KBM-7 (cell line): ENCODE results near the gene PCF11.
"Not testable (repeated sequence)": the region's sequence is repeated elsewhere in the genome, so short reads cannot be mapped to it uniquely, and the experiment has no call there.

Source experiments
- DNase-seq: peaks from one replicate; pipeline ENCODE4 v3.0.0-alpha.2; 2015
- in situ Hi-C: fragments of 300-500 bp; cut with MboI; formaldehyde crosslinking; loops from 2 replicates; pipeline ENCODE4 v1.14.3; 2020; ENCODE audit warnings: low sequenced_read_pairs, low pct_unique_long_range_greater_than_20kb, mixed read lengths

PCF11 gene

GRCh38 chr11:83156996-83157593, at the start of gene PCF11:
Gene PCF11, plus strand, starts transcription at chr11:83157131. Its CDS starts 309 bp downstream, at chr11:83157440.
- DNase-seq = no peak
- in situ Hi-C loops = no loop called here

DNA sequence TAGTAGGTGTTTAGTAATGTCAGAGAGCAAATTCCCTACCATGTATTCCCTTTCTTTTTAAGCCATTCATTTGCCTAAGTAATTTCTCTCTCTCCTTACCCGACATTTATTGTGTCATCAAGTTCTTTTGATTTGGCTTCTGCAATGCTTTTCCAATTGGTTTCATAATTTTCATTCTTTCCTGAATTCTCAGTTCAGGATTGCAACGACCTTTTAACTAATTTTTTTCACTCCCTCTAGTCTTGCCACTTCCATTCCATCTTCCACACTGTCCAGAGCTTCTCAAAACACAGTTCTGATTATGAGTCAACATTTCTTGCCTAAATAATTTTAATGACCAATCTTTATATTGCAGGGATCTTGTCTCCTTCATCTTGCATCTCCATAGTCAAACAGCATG, 44.0 kb upstream of the PCF11 start:
- in situ Hi-C loops = no loop called here
- no peak for DNase-seq

GRCh38 chr11:83115026-83115425, 41.9 kb upstream of the PCF11 start:
- no peak for DNase-seq
- in situ Hi-C loops = no loop called here

DNA sequence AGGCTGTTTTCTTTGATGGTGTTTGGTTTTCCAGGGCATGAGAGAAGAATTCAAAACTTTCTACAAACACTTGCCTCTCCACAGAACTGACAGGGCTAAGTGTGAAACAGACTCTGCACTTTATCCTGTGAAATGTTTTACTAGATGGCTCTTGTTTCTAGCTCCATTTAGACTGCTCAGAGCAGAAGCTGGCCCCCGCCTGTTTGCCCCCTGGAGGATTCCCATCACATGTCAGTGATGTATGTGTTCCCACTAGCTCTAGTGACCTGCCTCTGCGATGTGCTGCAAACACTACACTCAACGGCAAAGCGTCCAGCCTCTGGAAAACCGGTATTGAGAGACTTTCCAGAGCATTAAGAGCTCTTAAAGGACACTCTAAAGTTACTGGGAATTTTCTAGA, 41.4 kb upstream of the PCF11 start:
- in situ Hi-C loops = no loop called here
- no peak for DNase-seq

DNA sequence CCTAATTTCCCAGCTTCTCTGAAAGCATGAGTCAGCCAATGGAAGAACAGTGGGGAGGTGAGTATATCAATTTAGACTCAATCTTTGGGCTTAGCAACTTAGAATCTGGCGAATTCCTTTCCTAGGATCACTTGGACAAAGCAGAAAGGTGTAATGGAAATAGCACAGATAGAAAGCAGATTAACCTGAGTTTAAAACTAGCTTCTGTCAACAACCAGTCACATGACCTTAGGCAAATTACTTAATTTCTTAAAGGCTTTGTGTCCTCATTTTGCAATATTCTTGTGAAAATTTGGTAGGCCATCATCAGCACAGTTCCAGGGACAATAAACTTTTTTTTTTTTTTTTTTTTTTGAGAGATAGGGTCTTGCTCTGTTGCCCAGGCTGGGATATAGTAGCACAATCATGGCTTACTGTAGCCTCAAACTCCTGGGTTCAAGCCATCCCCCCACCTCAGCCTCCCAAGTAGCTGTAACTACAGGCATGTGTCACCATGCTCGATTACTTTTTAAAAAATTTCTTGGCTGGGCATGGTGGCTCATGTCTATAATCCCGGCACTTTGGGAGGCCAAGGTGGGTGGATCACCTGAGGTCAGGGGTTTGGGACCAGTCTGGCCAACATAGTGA, 40.8 kb upstream of the PCF11 start:
- no peak for DNase-seq
- in situ Hi-C loops = no loop called here

GRCh38 chr11:83118814-83119213, 38.1 kb upstream of the PCF11 start:
- no peak for DNase-seq
- in situ Hi-C loops = no loop called here

DNA sequence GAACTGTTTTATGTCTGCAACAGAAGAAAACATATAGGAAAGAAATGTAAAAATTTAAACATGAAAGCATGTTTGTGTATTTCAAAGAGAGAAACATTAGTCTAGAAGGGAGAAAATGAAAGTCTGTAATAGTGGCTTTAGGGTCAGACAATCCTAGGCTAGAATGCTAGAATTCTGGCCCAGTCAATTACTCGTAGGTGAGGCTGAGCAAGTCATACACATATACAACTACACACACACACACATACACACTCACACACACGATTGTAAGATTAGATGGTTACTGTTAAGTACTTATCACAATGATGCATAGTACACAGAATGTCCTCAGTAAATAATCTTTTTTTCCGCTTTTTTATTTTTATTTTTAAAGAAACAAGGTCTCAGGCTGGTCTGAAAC, 37.7 kb upstream of the PCF11 start:
- in situ Hi-C loops = no loop called here
- DNase-seq = no peak

GRCh38 chr11:83120327-83120726, 36.6 kb upstream of the PCF11 start:
- DNase-seq = no peak
- in situ Hi-C loops = no loop called here

DNA sequence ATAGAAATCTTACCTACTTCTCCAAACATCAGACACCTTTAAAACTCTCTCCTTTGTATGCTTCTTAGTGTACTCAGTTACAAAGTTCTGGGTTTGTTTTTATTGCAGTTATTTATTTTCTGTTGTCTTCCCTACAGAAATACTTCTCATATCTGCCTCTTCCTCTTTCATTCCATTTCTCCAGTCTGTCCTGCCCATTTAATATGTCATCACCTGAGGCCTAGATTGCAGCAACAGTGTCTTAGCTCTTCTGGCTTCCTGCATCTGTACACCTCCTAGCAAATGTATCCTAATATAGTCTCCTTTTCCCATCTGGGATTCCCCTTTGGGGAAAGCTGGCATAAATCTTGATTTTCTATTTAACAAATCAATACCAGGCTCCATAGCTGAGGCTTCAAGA, 34.9 kb upstream of the PCF11 start:
- in situ Hi-C loops = no loop called here
- no peak for DNase-seq

DNA sequence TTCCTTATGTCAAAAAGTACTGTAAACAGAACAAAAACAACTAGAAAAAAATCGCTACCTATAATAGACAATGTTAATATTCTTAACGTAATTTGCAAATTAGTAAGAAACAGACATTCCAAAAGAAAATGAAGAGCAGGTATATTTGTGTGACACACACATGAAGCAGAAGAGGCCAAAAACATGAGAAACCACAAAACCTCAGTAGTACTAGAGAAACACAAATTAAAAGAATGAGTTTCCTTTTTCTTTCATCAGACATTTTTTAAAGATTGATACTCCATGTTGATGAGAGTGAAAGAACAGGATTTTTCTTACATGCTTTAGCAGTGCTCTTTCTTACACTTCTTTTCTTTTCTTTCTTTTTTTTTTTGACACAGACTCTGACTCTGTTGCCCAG, 34.2 kb upstream of the PCF11 start:
- in situ Hi-C loops = no loop called here
- no peak for DNase-seq

GRCh38 chr11:83124636-83125424, 32.1 kb upstream of the PCF11 start:
- no peak for DNase-seq
- in situ Hi-C loops = no loop called here

- in situ Hi-C loops = no loop called here
- DNase-seq = no peak
Observed at GRCh38 chr11:83125577-83125976, 31.4 kb upstream of the PCF11 start.

DNA sequence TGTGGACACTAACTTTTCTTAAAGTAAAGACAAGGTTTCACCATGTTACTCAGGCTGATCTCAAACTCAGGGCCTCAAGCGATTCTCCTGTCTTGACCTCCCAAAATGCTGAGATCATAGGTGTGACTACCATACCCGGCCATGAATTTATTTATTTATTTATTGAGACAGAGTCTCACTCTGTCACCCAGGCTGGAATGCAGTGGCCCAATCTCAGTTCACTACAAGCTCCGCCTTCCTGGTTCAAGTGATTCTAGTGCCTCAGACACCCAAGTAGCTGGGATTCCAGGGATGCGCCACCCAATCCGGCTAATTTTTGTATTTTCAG, 29.7 kb upstream of the PCF11 start:
- in situ Hi-C loops = no loop called here

DNA sequence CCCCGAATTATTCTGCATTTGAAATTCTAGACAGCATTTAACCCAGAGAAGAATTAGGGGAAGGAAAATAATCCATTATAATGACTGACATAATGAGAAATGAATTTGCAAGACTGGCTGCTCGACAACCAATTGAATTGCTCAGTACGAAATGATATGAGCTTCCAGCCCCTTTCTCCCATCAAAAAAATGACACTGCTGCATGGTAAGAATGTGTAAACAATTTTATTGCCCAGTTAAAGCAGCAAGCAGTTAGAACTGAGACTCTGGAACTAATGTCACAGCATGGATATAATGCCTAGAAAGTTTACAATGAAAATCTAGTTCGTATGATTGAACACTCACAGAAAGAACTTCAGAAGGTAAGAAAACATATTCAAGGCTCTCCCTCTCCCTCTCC, 24.7 kb upstream of the PCF11 start:
- in situ Hi-C loops = no loop called here
- no peak for DNase-seq

More for the DNA sequence above, 29.7 kb upstream of the PCF11 start:
- no peak for DNase-seq

- DNase-seq, in situ Hi-C loops: not testable (repeated sequence)
Observed at GRCh38 chr11:83133266-83133665, 23.7 kb upstream of the PCF11 start.

DNA sequence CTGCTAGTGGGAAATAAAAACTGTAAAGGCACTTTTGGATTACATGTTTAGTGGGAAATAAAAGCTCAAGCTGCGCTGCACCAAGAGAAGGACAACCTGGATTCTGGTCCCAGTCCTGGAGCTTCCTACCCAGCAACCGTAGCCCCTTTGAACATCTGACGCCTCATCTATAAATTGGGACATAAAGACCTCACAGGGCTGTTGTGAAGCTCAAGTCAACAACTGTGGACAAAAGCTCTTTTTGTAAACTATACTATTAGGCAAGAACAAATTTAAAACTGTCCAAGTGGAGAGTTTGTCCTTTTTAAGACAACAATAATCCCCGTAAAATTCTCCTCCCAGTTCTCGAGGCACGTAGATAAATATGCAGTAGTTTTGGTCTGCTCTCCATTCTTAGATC, 17.6 kb upstream of the PCF11 start:
- no peak for DNase-seq
- in situ Hi-C loops = no loop called here

- in situ Hi-C loops = no loop called here
- peak; percentile 82 for DNase-seq
Observed at GRCh38 chr11:83140691-83141455, 16.1 kb upstream of the PCF11 start.

- no peak for DNase-seq
Observed at GRCh38 chr11:83147895-83148294, 9.0 kb upstream of the PCF11 start.

DNA sequence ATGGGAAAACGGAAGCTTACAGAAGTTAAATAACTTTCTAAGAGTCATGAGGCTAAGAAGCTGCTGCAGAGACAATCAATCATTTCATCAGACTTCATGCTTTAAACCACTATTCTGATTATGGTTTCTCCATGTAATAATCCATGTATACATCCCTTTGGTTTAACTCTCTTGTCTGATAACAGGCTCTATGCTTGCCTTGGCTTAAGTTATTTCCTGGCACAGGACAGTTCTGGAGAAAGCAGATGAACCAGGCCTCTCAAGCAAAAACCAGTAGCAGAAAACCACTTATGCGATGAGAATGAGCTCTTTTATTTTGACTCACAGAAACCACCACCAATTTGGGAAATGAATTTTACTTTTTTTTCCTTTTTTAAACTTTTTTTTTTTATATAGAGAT, 6.5 kb upstream of the PCF11 start:
- DNase-seq = no peak
- in situ Hi-C loops = no loop called here

More at GRCh38 chr11:83147895-83148294, 9.0 kb upstream of the PCF11 start:
- in situ Hi-C loops = no loop called here
